Occipital lobe (tissue), 1 donor: ENCODE results near the gene TRMT1L. TPM values are rescaled to one million over a fixed set of nuclear protein-coding genes. Genes with fewer than 3 reads are reported as not detected.

Experiments
- total RNA-seq: library from RNA; depleted of rRNA; stranded (reverse); fragments of >200 nt; gene quantifications from one replicate; pipeline ENCODE4 v1.2.3, GENCODE V29; 2014

Gene TRMT1L
- total RNA-seq, 1 donor from 2014 or later: 20.6 TPM

Other genes starting within 250 kb of the TRMT1L start
- gene NIBAN1, start 182.4 kb downstream of the TRMT1L start, total RNA-seq: 2.8 TPM
- 143 TPM for gene RNF2, start 111.4 kb downstream of the TRMT1L start, total RNA-seq
- gene SWT1, start 214 bp upstream of the TRMT1L start, total RNA-seq: 61.3 TPM
- gene IVNS1ABP, start 160.3 kb upstream of the TRMT1L start, total RNA-seq: 249 TPM